ENCODE measurements around the gene TRAK1.

Gene TRAK1

GRCh38 chr3:42056840-42057239 lies 34.3 kb upstream of the TRAK1 start:
- CTCF ChIA-PET, result no interaction called here
- POLR2A ChIA-PET, result no interaction called here
- TF ChIP-seq ARNT (IDR thresholded peaks at IDR 0.05), result no peak
- TF ChIP-seq TARDBP (IDR thresholded peaks at IDR 0.05), result no peak
- TF ChIP-seq ELF4 (IDR thresholded peaks at IDR 0.05), result no peak
- no peak for TF ChIP-seq SP1 (IDR thresholded peaks at IDR 0.05)
- no peak for TF ChIP-seq NFRKB (IDR thresholded peaks at IDR 0.05)
- no peak for TF ChIP-seq FOXM1 (IDR thresholded peaks at IDR 0.05; ENCODE audit: borderline replicate concordance)
- TF ChIP-seq ZNF384 (IDR thresholded peaks at IDR 0.05), result no peak
- no peak for TF ChIP-seq BHLHE40 (IDR thresholded peaks at IDR 0.05; ENCODE audit: borderline replicate concordance)
- no peak for TF ChIP-seq LEF1 (IDR thresholded peaks at IDR 0.05; ENCODE audit: borderline replicate concordance)
- TF ChIP-seq L3MBTL2 (conservative IDR thresholded peaks at IDR 0.05), result no peak
- no peak for TF ChIP-seq FOXK2 (IDR thresholded peaks at IDR 0.05)
- no peak for TF ChIP-seq CTBP1 (IDR thresholded peaks at IDR 0.05; ENCODE audit: borderline replicate concordance)
- no peak for TF ChIP-seq SUZ12 (IDR thresholded peaks at IDR 0.05)
- no peak for TF ChIP-seq FOXA1 (IDR thresholded peaks at IDR 0.05)
- DNase-seq (ENCODE audit: extremely low spot score), result no peak

GRCh38 chr3:42057561-42058211 lies 33.5 kb upstream of the TRAK1 start:
- POLR2A ChIA-PET, result no interaction called here
- TF ChIP-seq ARNT (IDR thresholded peaks at IDR 0.05) (no peak), SUZ12 (IDR thresholded peaks at IDR 0.05) (no peak), ELF4 (IDR thresholded peaks at IDR 0.05) (no peak), ZNF384 (IDR thresholded peaks at IDR 0.05) (no peak), NFRKB (IDR thresholded peaks at IDR 0.05) (no peak), FOXA1 (IDR thresholded peaks at IDR 0.05) (no peak), SP1 (IDR thresholded peaks at IDR 0.05) (no peak), HDGF (IDR thresholded peaks at IDR 0.05; ENCODE audit: borderline replicate concordance) (no peak), FOXM1 (IDR thresholded peaks at IDR 0.05; ENCODE audit: borderline replicate concordance) (no peak), CTBP1 (IDR thresholded peaks at IDR 0.05; ENCODE audit: borderline replicate concordance) (no peak), LEF1 (IDR thresholded peaks at IDR 0.05; ENCODE audit: borderline replicate concordance) (no peak), L3MBTL2 (conservative IDR thresholded peaks at IDR 0.05) (no peak), TARDBP (IDR thresholded peaks at IDR 0.05) (no peak), BHLHE40 (IDR thresholded peaks at IDR 0.05; ENCODE audit: borderline replicate concordance) (no peak), FOXK2 (IDR thresholded peaks at IDR 0.05) (no peak)
- TF ChIP-seq, protein P1, sequence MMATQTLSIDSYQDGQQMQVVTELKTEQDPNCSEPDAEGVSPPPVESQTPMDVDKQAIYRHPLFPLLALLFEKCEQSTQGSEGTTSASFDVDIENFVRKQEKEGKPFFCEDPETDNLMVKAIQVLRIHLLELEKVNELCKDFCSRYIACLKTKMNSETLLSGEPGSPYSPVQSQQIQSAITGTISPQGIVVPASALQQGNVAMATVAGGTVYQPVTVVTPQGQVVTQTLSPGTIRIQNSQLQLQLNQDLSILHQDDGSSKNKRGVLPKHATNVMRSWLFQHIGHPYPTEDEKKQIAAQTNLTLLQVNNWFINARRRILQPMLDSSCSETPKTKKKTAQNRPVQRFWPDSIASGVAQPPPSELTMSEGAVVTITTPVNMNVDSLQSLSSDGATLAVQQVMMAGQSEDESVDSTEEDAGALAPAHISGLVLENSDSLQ (IDR thresholded peaks at IDR 0.05), result no peak
- no peak for DNase-seq (ENCODE audit: extremely low spot score)
- CTCF ChIA-PET, result no interaction called here

DNA sequence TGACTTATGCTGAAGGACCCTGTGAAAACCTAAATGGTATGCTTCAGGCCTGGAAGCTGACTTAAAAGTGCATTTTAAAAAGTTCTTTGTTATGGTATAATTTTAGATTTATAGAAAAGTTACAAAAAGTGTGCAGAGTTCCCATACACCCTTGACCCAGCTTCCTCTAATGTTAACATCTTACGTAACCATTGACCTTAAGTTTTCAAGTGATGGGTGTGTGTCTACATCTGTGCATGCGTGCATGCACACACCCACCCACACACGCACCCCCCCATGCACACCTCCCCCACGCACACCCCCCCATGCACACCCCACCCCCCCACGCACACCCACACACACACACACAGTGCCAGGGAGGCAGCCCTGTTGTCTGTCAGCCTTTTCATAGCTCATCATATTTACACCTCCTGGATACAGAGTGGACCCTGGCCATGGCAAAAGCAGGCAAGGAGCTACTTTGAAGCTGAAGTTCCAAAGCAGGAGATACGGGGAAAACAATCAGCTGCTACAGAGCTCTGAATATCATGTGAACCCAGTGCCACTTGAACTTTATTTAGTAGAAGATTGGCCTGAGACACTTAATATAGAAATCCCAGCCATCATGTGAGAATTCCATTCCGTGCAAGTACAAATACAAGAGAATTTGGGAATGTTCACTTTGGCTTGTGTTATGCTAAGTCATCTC lies 30.0 kb upstream of the TRAK1 start:
- POLR2A ChIA-PET, result interaction anchor here (1.1 kb wide), 1 partner anchor 48 kb away, joined by 3 read pairs; no protein-coding TSS in a partner anchor
- CTCF ChIA-PET, result interaction anchor here (0.6 kb wide), 1 partner anchor 506 kb away, joined by 4 read pairs; no protein-coding TSS in a partner anchor
- no peak for TF ChIP-seq ELF4 (IDR thresholded peaks at IDR 0.05)
- DNase-seq (ENCODE audit: extremely low spot score), result no peak

DNA sequence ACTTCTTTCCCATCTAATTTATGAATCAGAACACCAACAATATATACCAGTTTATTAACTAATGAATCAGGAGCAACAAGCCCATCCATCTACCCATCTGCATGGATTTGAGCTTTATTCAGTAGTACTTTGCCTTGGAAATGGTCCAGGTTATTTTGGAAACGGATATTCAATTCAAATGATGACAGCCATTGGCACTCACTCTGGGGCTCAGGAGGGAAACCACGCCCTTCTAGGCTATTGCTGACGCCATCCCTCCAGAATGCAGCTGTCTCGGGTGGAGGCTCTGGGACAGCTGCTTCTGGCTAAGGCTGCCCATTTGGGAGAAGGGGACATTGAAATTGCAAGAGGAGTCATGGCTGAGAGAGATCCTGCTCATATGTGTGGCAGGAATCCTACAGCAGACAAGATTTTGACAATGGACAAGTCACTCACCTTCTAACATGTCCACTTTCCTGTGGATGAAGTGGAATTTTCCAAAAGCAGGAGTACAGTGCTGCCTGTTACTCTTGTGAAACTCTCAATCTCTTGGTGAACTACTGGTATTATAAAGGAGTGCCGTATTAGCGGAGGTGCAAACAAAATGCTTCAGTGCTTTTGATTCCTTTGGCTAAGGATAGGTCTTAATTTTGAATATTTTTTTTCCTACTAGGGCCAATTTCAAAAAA lies 29.3 kb upstream of the TRAK1 start:
- TF ChIP-seq CTBP1 (IDR thresholded peaks at IDR 0.05; ENCODE audit: borderline replicate concordance), result no peak
- TF ChIP-seq TARDBP (IDR thresholded peaks at IDR 0.05), result no peak
- TF ChIP-seq FOXM1 (IDR thresholded peaks at IDR 0.05; ENCODE audit: borderline replicate concordance), result no peak
- TF ChIP-seq BHLHE40 (IDR thresholded peaks at IDR 0.05; ENCODE audit: borderline replicate concordance), result no peak
- TF ChIP-seq, protein P1 (IDR thresholded peaks at IDR 0.05), result no peak
- TF ChIP-seq ELF4 (IDR thresholded peaks at IDR 0.05), result no peak
- TF ChIP-seq NFRKB (IDR thresholded peaks at IDR 0.05), result no peak
- TF ChIP-seq LEF1 (IDR thresholded peaks at IDR 0.05; ENCODE audit: borderline replicate concordance), result no peak
- TF ChIP-seq FOXK2 (IDR thresholded peaks at IDR 0.05), result no peak
- TF ChIP-seq SUZ12 (IDR thresholded peaks at IDR 0.05), result no peak
- TF ChIP-seq L3MBTL2 (conservative IDR thresholded peaks at IDR 0.05), result no peak
- no peak for TF ChIP-seq ARNT (IDR thresholded peaks at IDR 0.05)
- no peak for TF ChIP-seq ZNF384 (IDR thresholded peaks at IDR 0.05)
- TF ChIP-seq FOXA1 (IDR thresholded peaks at IDR 0.05), result no peak
- no peak for TF ChIP-seq HDGF (IDR thresholded peaks at IDR 0.05; ENCODE audit: borderline replicate concordance)
- no peak for TF ChIP-seq SP1 (IDR thresholded peaks at IDR 0.05)
- ChIA-PET POLR2A (interaction anchor here (1.1 kb wide), 1 partner anchor 49 kb away, joined by 3 read pairs; no protein-coding TSS in a partner anchor), CTCF (interaction anchor here (0.6 kb wide), 1 partner anchor 505 kb away, joined by 4 read pairs; no protein-coding TSS in a partner anchor)
- no peak for DNase-seq (ENCODE audit: extremely low spot score)

DNA sequence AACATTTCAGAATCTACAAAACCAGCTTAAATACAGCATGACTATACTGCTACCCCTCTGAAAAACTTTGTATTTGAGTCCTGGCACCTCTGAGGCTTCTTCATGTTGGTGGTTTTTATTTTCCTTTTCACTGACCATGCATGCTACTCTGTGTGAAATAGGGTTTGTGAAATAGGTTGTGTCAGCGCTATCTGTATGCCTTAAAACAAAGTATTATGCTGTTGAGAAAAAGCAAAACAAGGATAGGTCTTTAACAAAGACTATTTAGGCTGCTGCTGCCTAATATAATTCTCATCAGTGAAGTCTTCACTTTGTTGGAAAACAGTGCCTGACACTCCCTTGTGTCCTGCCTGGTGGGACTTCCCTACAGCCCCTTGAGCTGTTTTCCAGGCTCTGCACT lies 28.7 kb upstream of the TRAK1 start:
- CTCF ChIA-PET, result no interaction called here

DNA sequence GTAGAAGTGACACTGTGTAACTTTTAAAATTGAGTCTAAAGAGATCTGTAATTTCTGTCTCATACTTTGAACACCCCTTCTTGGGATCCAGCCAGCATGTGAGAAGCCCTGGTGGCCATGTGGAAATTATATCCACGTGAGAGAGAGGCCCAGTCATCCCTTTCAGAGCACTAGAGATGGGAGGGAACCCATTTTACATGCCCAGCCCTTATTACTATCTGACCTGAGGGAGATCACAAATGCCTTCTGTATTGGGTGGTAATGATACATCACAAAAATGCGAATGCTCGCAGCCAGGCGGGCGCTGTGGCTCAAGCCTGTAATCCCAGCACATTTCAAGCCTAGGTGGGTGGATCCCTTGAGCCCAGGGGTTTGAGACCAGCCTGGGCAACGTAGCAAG lies 27.3 kb upstream of the TRAK1 start:
- no peak for DNase-seq (ENCODE audit: extremely low spot score)
- ChIA-PET CTCF (no interaction called here), POLR2A (no interaction called here)
- TF ChIP-seq CTBP1 (IDR thresholded peaks at IDR 0.05; ENCODE audit: borderline replicate concordance) (no peak), ELF4 (IDR thresholded peaks at IDR 0.05) (no peak), SP1 (IDR thresholded peaks at IDR 0.05) (no peak), FOXM1 (IDR thresholded peaks at IDR 0.05; ENCODE audit: borderline replicate concordance) (no peak), L3MBTL2 (conservative IDR thresholded peaks at IDR 0.05) (no peak), FOXA1 (IDR thresholded peaks at IDR 0.05) (no peak), BHLHE40 (IDR thresholded peaks at IDR 0.05; ENCODE audit: borderline replicate concordance) (no peak), ARNT (IDR thresholded peaks at IDR 0.05) (no peak), LEF1 (IDR thresholded peaks at IDR 0.05; ENCODE audit: borderline replicate concordance) (no peak), TARDBP (IDR thresholded peaks at IDR 0.05) (no peak)
- TF ChIP-seq, protein P1 (IDR thresholded peaks at IDR 0.05), result no peak

More for the DNA sequence above, 28.7 kb upstream of the TRAK1 start:
- no peak for DNase-seq (ENCODE audit: extremely low spot score)
- TF ChIP-seq TARDBP (IDR thresholded peaks at IDR 0.05) (no peak), ARNT (IDR thresholded peaks at IDR 0.05) (no peak), SUZ12 (IDR thresholded peaks at IDR 0.05) (no peak), SP1 (IDR thresholded peaks at IDR 0.05) (no peak)
- POLR2A ChIA-PET, result no interaction called here

Data from HEK293T (cell line).